Endothelial cell of umbilical vein (primary cell): ENCODE measurements around the gene KLF13.

ENCODE experiments used
- EZH2 ChIP-seq: IDR thresholded peaks from 2 replicates; pipeline ENCODE4 v1.6.1; 2012; ENCODE audit warnings: borderline replicate concordance, low read depth, mild to moderate bottlenecking, moderate library complexity, low read length, inconsistent platforms; ENCODE audit not compliant: severe bottlenecking
- FOS ChIP-seq: IDR thresholded peaks from 2 replicates; pipeline ENCODE4 v1.6.1; 2011; ENCODE audit warnings: mild to moderate bottlenecking, low read length, moderate library complexity, borderline replicate concordance; ENCODE audit not compliant: insufficient read depth
- GATA2 ChIP-seq: IDR thresholded peaks from 2 replicates; pipeline ENCODE4 v1.7.0; 2011; ENCODE audit warnings: low read depth, mild to moderate bottlenecking, moderate library complexity, mixed read lengths, low read length; ENCODE audit not compliant: insufficient read length, insufficient read depth
- JUN ChIP-seq: IDR thresholded peaks from 2 replicates; pipeline ENCODE4 v1.6.1; 2011; ENCODE audit warnings: borderline replicate concordance, low read depth; ENCODE audit not compliant: insufficient read length, insufficient read depth
- MYC ChIP-seq: IDR thresholded peaks from one replicate; pipeline ENCODE4 v1.6.1; 2011; ENCODE audit warnings: mild to moderate bottlenecking, low read depth, low read length
- POLR2A ChIP-seq: IDR thresholded peaks from 2 replicates; pipeline ENCODE4 v1.6.1; 2012; ENCODE audit warnings: low read depth, mild to moderate bottlenecking, control low read depth, low read length
- POLR2AphosphoS5 ChIP-seq: IDR thresholded peaks from 2 replicates; pipeline ENCODE4 v1.6.1; 2012; ENCODE audit warnings: low read depth, mild to moderate bottlenecking, control low read depth, low read length, moderate library complexity; ENCODE audit not compliant: insufficient read depth
- TF ChIP-seq, protein P1 (sequence below): IDR thresholded peaks from 2 replicates; pipeline ENCODE4 v1.6.1; 2011; ENCODE audit not compliant: insufficient read depth, insufficient read length
- TF ChIP-seq, protein P2 (sequence below), 2 donors: IDR thresholded peaks; 1 replicate in 1 of 2; 2 replicates in 1 of 2; pipeline ENCODE4 v1.5.1; 2011; ENCODE audit warnings: low read length in 2 of 2, mild to moderate bottlenecking in 2 of 2, moderate library complexity in 2 of 2, control low read depth in 1 of 2, inconsistent platforms in 1 of 2, low read depth in 1 of 2; ENCODE audit not compliant: insufficient read depth in 1 of 2; ENCODE audit errors: extremely low read depth in 1 of 2

GRCh38 chr15:31337352-31338031 lies 10.9 kb downstream of the KLF13 start:
- no peak for TF ChIP-seq MYC
- TF ChIP-seq POLR2A = no peak
- TF ChIP-seq, protein P1, sequence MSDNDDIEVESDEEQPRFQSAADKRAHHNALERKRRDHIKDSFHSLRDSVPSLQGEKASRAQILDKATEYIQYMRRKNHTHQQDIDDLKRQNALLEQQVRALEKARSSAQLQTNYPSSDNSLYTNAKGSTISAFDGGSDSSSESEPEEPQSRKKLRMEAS = no peak
- no peak for TF ChIP-seq EZH2
- TF ChIP-seq POLR2AphosphoS5 = no peak
- TF ChIP-seq, protein P2, sequence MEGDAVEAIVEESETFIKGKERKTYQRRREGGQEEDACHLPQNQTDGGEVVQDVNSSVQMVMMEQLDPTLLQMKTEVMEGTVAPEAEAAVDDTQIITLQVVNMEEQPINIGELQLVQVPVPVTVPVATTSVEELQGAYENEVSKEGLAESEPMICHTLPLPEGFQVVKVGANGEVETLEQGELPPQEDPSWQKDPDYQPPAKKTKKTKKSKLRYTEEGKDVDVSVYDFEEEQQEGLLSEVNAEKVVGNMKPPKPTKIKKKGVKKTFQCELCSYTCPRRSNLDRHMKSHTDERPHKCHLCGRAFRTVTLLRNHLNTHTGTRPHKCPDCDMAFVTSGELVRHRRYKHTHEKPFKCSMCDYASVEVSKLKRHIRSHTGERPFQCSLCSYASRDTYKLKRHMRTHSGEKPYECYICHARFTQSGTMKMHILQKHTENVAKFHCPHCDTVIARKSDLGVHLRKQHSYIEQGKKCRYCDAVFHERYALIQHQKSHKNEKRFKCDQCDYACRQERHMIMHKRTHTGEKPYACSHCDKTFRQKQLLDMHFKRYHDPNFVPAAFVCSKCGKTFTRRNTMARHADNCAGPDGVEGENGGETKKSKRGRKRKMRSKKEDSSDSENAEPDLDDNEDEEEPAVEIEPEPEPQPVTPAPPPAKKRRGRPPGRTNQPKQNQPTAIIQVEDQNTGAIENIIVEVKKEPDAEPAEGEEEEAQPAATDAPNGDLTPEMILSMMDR (IDR thresholded peaks at IDR 0.05; ENCODE audit: extremely low read depth in 1 of 2, insufficient read depth in 1 of 2, low read depth in 1 of 2, low read length in 2 of 2) = no peak
- no peak for TF ChIP-seq JUN
- no peak for TF ChIP-seq FOS
- TF ChIP-seq GATA2 = no peak
